Epidermal melanocyte (primary cell): ENCODE results near the gene TSPO.

Source experiments
- DNase-seq: peaks from one replicate; pipeline ENCODE4 v3.0.0; 2011; ENCODE audit warnings: low spot score; ENCODE audit not compliant: insufficient read length

TSPO gene

DNA sequence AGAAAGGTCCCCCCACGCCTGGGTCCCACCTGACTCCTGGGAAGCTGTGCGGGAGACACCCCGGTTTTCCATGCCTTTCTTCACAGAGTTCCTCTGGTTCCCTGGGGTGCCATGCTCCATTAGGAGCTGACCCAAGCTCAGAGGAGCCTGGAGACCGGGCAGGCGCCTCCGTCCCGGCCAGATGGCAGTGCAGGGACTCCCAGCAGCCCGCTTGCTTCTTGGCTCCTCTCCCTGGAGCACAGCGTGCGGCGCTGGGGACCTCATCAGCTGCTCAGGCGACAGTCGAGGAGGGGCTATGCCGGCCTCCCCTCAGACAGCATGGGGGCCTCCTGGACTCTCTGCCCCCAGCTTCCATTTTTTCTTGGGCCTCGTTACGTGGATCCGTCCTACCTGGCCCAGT, 48.7 kb downstream of the TSPO start:
- no peak for DNase-seq

GRCh38 chr22:43200555-43200954, 49.2 kb downstream of the TSPO start:
- no peak for DNase-seq

GRCh38 chr22:43201486-43202219, 50.3 kb downstream of the TSPO start:
- no peak for DNase-seq

GRCh38 chr22:43202326-43202725, 51.0 kb downstream of the TSPO start:
- DNase-seq: no peak

GRCh38 chr22:43202756-43203410, 51.5 kb downstream of the TSPO start:
- DNase-seq: no peak

DNA sequence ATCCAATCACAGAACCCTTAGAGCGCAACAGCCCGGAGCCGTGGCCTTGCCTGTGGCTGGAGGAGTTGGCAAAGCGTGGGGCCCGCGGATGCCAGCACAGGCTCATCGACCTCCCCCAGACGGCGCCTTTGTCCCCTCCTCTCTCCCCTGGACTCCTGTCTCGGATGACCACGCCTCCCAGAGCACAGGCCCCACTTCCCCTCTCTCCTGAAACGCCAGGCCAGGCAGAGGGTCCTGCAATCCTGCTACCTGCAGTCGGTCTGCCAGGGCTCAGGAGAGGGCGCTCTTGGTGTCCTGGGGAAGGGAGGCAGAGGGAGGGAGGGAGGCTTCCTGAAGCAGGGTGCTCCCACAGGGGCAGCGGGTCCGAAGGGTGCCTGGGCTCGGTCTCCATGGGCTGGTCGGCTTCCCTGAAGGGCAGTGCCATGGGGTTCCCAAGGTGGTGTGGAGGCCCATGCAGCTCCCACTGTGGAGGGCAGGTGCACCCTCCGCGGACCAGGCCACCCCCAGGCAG, 52.2 kb downstream of the TSPO start:
- no peak for DNase-seq

DNA sequence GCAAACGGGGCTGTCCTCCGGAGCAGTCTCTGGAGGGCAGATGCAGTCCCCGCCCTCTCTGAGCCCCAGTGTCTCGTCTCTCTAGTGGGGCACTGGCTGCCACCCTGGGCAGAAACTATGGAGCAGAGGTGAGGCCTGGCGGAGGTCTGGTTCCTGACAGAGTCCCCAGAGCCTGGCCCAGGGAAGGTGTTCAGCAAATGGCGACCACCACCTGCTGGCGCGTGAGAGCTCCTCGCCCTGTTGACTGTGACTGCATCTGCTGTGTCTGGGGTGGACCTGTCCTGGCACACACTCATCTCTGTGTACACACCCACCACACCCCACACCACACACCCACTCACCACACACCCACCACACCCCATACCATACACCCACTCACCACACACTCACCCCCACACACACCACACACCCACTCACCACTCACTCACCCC, 53.9 kb downstream of the TSPO start:
- no peak for DNase-seq

DNA sequence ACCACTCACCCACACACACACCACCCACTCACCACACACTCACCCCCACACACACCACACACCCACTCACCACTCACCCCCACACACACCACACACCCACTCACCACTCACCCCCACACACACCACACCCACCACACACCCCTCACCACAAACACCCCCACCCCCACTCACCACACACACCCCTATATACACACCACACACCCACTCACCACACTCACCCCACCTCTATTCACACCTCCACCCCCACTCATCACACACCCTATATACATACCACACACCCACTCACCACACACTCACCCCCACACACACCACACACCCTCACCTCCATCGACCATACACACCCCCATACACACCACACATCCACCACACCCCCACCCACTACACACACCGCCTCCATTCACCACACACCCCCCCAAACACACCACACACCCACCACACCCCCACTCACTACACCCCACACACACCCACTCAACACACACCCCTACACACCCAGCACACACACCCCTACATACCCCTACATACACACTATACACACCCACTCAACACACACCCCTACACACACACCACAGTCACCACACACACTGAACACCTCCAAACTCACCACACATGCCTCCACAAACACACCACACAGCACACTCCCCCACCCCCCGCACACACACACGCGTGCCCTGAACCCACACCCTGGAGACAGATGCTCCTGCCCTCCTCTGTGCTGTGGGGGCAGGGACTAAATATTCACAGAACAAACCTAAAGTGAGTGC, 54.6 kb downstream of the TSPO start:
- no peak for DNase-seq

DNA sequence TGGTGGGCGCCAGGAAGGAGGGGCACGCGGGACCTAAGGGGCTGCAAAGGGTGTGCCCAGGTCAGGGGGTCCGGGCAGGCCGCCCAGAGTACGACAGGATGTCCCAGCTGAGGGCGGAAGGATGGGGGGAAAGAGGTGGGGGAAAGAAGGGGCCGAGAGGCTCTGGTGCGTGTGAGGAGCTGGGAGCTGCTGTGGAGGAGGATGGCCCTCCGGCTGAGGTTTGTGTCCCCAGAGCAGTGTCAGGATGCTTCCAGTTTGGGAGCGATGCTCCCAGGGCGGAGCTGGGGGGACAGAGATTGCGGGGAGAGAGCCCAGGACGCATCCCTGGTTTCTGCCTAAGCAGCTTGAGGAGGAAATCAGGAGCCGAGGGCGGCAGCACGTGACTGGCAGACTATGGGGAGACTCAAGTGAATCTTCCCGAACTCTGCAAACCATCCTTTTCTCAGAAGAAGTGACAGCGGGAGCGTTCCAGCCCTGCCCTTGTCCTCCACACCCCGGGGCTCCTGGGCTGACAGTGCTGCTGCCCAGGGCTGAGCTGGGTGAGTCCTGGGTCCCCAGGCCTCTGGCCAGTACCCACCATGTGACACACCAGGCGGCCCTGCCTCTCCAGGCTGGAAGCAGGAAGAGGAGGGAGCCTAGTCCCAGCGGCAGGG, 55.3 kb downstream of the TSPO start:
- no peak for DNase-seq

GRCh38 chr22:43207386-43207785, 56.0 kb downstream of the TSPO start:
- no peak for DNase-seq

GRCh38 chr22:43207849-43208702, 56.7 kb downstream of the TSPO start:
- DNase-seq: no peak

DNA sequence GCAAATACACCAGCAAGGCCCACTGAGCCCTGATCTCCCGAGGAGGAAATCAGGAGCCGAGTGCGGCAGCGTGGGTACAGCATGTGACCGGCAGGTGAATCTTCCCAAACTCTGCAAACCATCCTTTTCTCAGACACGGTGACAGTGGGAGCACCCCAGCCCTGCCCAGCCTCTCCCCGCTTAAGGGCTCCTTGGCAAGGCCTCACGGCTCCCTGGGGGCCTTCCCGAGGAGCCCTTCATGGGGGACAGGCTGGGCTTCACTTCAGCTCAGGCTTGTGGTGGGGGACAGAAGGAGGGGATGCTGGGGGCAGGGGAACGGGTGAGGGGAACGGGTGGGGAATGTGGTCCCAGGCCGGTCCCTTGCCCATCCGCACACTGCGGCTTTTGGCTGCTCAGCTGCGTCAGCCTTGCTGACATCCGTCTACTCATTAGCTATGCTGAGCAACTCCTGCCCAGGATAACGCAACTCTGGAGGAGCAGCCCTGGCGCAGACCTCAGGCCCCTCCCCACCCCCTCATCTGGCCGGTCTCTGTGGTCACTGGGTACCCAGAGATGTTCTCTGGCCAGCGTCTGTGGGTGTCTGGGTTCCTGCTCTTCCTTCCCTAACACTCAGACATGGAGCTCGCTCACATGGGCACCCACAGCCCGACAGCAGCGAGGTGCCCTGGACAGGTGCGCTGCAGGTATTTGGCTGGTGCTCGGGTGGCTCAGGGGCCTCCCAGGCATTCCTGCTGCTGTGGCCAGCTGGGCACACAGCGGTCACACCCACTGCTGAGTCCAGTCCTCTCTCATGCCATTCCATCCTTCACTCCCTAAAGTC, 57.6 kb downstream of the TSPO start:
- DNase-seq: no peak

- DNase-seq: no peak
Measured at GRCh38 chr22:43209523-43209890, 58.1 kb downstream of the TSPO start.

- DNase-seq: no peak
Measured at GRCh38 chr22:43209971-43210370, 58.6 kb downstream of the TSPO start.

DNA sequence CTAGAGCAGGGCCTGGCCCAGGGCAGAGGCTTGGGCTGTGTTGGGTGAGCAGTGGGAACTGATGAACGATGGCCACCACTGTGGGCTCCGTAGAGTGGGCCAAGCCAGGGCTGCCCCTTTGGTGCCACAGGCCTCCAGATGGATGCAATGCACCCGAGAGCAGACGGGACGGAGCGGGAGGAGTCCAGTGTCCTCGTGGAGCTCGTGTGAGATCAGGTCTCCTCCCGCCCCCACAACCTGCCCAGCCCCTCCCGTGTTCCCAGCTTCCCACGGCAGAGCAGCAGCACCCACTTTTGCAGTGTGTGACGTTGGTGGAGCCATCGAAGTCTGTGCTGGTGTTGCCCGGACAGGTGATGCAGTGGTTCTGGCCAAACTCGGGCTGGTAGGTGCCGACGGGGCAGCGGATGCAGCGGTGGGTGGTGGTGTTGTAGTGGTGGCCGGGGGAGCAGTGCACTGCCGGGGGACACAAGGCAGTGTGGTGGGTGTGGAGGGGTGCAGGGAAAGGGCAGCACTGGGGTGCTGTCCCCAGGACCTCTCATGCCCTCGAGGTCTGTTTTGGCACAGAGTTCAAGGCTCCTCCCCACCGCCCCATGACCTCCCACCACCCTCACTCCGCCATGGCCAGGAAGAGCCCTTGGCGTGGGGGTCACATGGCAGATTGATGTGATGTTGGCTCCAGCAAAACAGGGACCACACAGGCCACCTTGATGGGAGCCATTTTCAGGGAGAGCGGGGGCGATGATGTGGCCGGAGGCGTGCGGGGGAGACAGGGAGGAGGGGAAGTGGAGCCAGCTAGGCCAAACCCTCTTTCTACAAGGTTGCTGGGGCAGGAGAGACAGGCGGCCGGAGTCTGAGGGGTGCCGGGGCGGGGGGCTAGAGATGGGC, 59.5 kb downstream of the TSPO start:
- DNase-seq: no peak

DNA sequence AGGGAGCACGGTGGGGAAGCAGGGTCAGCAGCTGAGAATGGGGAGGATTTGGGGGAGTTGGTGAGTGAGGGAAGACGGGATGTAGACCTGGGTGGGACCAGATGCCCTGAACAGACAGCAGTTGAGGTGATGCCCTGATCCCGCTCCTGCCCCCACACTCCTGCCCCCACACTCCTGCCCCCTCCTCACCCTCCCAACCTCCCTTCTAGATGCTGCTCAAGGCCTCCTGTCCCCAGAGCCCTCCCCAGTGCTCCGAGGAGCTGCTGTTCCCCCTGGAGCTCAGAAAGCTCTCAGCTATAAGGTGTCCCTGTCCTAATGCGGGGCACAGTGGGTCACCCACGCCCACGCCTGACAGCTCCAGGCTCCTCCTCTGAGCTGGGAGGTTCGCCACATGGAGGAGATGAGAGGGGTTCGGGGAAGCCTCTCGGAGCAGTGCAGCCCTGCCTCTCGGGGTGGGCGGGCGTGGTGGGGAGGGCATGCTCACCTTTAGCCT, 60.6 kb downstream of the TSPO start:
- no peak for DNase-seq

DNA sequence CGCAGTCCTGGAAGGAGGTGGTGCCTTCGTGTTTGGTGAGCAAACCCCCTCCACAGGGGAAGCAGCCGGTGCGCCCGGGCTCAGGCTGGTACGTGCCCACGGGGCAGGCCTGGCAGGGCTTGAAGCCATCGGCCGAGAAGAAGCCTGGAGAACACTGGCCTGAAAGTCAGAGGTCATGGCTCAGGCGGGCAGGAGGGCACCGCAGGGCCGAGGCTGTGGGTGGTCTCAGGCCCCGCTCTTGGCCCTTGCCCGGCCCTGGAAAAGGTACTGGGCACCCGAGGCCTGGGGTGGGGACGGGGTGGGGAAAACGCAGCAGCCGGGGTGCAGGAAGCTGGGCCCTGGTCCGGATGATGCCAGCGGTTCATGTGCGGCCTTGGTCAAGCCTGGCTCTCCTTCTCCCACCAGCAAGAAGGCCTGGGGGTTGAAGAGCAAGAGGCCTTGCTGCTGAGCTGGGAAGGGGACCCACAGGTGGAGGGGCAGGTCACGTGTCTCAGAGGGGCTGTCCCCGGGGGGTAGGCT, 61.1 kb downstream of the TSPO start:
- DNase-seq: no peak
